ENCODE results near the gene ASB10. TPM values are rescaled to one million over a fixed set of nuclear protein-coding genes. Genes with fewer than 3 reads are reported as not detected.

Gene ASB10
- total RNA-seq, 1 donor from 2014 or later, result not detected

GRCh38 chr7:151223728-151224127, 36.7 kb upstream of the ASB10 start:
- no peak for DNase-seq (ENCODE audit: low read depth)
- H3K4me3 ChIP-seq (ENCODE audit: low read depth, low read length), result no peak overlapping the region
- peak; percentile 4 for TF ChIP-seq CTCF (conservative IDR thresholded peaks at IDR 0.05; ENCODE audit: low read depth, low read length)

GRCh38 chr7:151218170-151218569, 31.1 kb upstream of the ASB10 start:
- no peak overlapping the region for H3K4me3 ChIP-seq (ENCODE audit: low read depth, low read length)
- TF ChIP-seq CTCF (conservative IDR thresholded peaks at IDR 0.05; ENCODE audit: low read depth, low read length), result no peak
- no peak for DNase-seq (ENCODE audit: low read depth)

- no peak for TF ChIP-seq CTCF (conservative IDR thresholded peaks at IDR 0.05; ENCODE audit: low read depth, low read length)
- DNase-seq (ENCODE audit: low read depth), result no peak
- no peak overlapping the region for H3K4me3 ChIP-seq (ENCODE audit: low read depth, low read length)
These were observed 28.3 kb upstream of the ASB10 start for GRCh38 chr7:151215396-151215795.

GRCh38 chr7:151213826-151214225, 26.8 kb upstream of the ASB10 start:
- no peak for DNase-seq (ENCODE audit: low read depth)
- no peak overlapping the region for H3K4me3 ChIP-seq (ENCODE audit: low read depth, low read length)
- TF ChIP-seq CTCF (conservative IDR thresholded peaks at IDR 0.05; ENCODE audit: low read depth, low read length), result no peak

- no peak for DNase-seq (ENCODE audit: low read depth)
- TF ChIP-seq CTCF (conservative IDR thresholded peaks at IDR 0.05; ENCODE audit: low read depth, low read length), result no peak
- no peak overlapping the region for H3K4me3 ChIP-seq (ENCODE audit: low read depth, low read length)
These were observed 25.6 kb upstream of the ASB10 start for GRCh38 chr7:151212626-151213025.

GRCh38 chr7:151211155-151211772, 24.2 kb upstream of the ASB10 start:
- no peak overlapping the region for H3K4me3 ChIP-seq (ENCODE audit: low read depth, low read length)
- TF ChIP-seq CTCF (conservative IDR thresholded peaks at IDR 0.05; ENCODE audit: low read depth, low read length), result no peak
- no peak for DNase-seq (ENCODE audit: low read depth)
